Neural progenitor cell (in vitro differentiated cells): ENCODE results near the gene DDC.

Experiments used
- EZH2 ChIP-seq: fragments of 200-600 bp; sonication (generic); IDR thresholded peaks from 2 replicates; pipeline ENCODE4 v1.6.1; 2017; ENCODE audit warnings: antibody characterized with exemption, mild to moderate bottlenecking, moderate library complexity
- TF ChIP-seq, protein P1 (sequence below): fragments of 200-600 bp; sonication (generic); IDR thresholded peaks from 2 replicates; pipeline ENCODE4 v1.5.1; 2017; ENCODE audit warnings: antibody characterized with exemption, mild to moderate bottlenecking

DNA sequence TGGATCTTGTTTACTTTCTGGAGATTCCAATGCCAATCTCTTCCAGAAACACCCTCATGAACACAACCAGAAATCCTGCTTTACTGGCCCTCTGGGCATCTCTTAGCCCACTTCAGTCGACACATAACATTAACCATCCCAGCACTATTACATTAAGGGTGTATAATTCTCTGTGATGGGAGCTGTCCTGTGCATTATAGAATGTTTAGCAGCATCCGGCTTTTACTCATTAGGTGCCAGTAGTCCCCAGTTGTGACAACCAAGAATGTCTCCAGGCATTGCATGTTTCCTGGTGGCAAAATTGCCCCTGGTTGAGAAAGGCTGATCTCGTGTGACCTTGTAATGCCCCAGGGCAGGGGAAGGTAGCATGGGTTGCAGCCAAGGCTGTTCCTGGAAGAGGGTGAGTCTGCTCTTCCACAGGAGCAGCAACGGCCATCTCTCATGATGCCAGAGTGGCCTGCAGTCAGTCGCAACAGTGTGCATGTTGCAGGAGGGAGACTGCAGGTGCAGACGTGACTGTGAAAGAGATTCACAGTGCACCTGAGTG, 2.6 kb upstream of the DDC start:
- TF ChIP-seq, protein P1, sequence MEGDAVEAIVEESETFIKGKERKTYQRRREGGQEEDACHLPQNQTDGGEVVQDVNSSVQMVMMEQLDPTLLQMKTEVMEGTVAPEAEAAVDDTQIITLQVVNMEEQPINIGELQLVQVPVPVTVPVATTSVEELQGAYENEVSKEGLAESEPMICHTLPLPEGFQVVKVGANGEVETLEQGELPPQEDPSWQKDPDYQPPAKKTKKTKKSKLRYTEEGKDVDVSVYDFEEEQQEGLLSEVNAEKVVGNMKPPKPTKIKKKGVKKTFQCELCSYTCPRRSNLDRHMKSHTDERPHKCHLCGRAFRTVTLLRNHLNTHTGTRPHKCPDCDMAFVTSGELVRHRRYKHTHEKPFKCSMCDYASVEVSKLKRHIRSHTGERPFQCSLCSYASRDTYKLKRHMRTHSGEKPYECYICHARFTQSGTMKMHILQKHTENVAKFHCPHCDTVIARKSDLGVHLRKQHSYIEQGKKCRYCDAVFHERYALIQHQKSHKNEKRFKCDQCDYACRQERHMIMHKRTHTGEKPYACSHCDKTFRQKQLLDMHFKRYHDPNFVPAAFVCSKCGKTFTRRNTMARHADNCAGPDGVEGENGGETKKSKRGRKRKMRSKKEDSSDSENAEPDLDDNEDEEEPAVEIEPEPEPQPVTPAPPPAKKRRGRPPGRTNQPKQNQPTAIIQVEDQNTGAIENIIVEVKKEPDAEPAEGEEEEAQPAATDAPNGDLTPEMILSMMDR, result no peak
- no peak for TF ChIP-seq EZH2
